ENCODE data around the gene ARSB.
"Not testable (repeated sequence)": the region's sequence is repeated elsewhere in the genome, so short reads cannot be mapped to it uniquely, and the experiment has no call there.

ARSB gene

GRCh38 chr5:78995521-78996007 lies 10.5 kb upstream of the ARSB start:
- DNase-seq (ENCODE audit: low read depth) = no peak

GRCh38 chr5:78993165-78993564 lies 8.1 kb upstream of the ARSB start:
- DNase-seq (ENCODE audit: low read depth) = no peak

GRCh38 chr5:78992146-78992545 lies 7.0 kb upstream of the ARSB start:
- DNase-seq (ENCODE audit: low read depth) = no peak

GRCh38 chr5:78989080-78989479 lies 4.0 kb upstream of the ARSB start:
- no peak for DNase-seq (ENCODE audit: low read depth)

GRCh38 chr5:78985725-78986223 lies 664 bp upstream of the ARSB start:
- peak; percentile 23 for DNase-seq (ENCODE audit: low read depth)

- DNase-seq (ENCODE audit: low read depth) = peak; percentile 58
Measured at GRCh38 chr5:78984439-78985115, 533 bp downstream of the ARSB start.

- DNase-seq (ENCODE audit: low read depth) = peak; percentile 16
Measured at GRCh38 chr5:78983601-78984438, 1.3 kb downstream of the ARSB start.

- not testable (repeated sequence) for DNase-seq (ENCODE audit: low read depth)
Measured at GRCh38 chr5:78983194-78983593, 1.9 kb downstream of the ARSB start.

- DNase-seq (ENCODE audit: low read depth) = no peak
Measured at GRCh38 chr5:78979909-78980308, 5.2 kb downstream of the ARSB start.

- DNase-seq (ENCODE audit: low read depth) = no peak
Measured at GRCh38 chr5:78979117-78979742, 5.9 kb downstream of the ARSB start.

GRCh38 chr5:78975035-78975434 lies 10.1 kb downstream of the ARSB start:
- no peak for DNase-seq (ENCODE audit: low read depth)

- no peak for DNase-seq (ENCODE audit: low read depth)
Measured at GRCh38 chr5:78974601-78975000, 10.5 kb downstream of the ARSB start.

- DNase-seq (ENCODE audit: low read depth) = no peak
Measured at GRCh38 chr5:78974011-78974410, 11.1 kb downstream of the ARSB start.

GRCh38 chr5:78972654-78973428 lies 12.3 kb downstream of the ARSB start:
- no peak for DNase-seq (ENCODE audit: low read depth)

- no peak for DNase-seq (ENCODE audit: low read depth)
Measured at GRCh38 chr5:78971998-78972397, 13.1 kb downstream of the ARSB start.

- no peak for DNase-seq (ENCODE audit: low read depth)
Measured at GRCh38 chr5:78968781-78969180, 16.3 kb downstream of the ARSB start.

- DNase-seq (ENCODE audit: low read depth) = peak; percentile 42
Measured at GRCh38 chr5:78964889-78965288, 20.2 kb downstream of the ARSB start.

GRCh38 chr5:78961743-78962142 lies 23.4 kb downstream of the ARSB start:
- peak; percentile 15 for DNase-seq (ENCODE audit: low read depth)

GRCh38 chr5:78959767-78960166 lies 25.3 kb downstream of the ARSB start:
- DNase-seq (ENCODE audit: low read depth) = no peak

GRCh38 chr5:78958672-78959445 lies 26.3 kb downstream of the ARSB start:
- no peak for DNase-seq (ENCODE audit: low read depth)

GRCh38 chr5:78956901-78957300 lies 28.2 kb downstream of the ARSB start:
- no peak for DNase-seq (ENCODE audit: low read depth)

Data from HS-5 (cell line).